Right ventricle myocardium inferior (tissue), 1 donor: ENCODE data around the gene LRRC66. TPM values are rescaled to one million over a fixed set of nuclear protein-coding genes. Genes with fewer than 3 reads are reported as not detected.

Experiments used
- ATAC-seq: fragments of 200-7000 bp; cut with Tn5 transposase; one replicate; pipeline ENCODE4 v1.9.1; 2020; ENCODE audit warnings: mild to moderate bottlenecking, moderate library complexity
- DNase-seq: peaks from one replicate; pipeline ENCODE4 v3.0.0; 2021; ENCODE audit errors: missing footprints
- intact Hi-C: fragments of 100-400 bp; cut with DNase I; formaldehyde crosslinking; loops from one replicate; pipeline ENCODE4 v1.11.0; 2022
- total RNA-seq: library from RNA; stranded (reverse); fragmentation: NEBNext Ultra II Directional; extraction: Animal tissue kit (Norgen Biotek cat#: 25700); gene quantifications from one replicate; pipeline ENCODE4 v1.2.1, GENCODE V29; 2021
- donor health status: DM: no; HTN: yes; CAD: no; lungs with severe emphysema.

The LRRC66 gene
- total RNA-seq, 1 donor from 2014 or later, result 0.32 TPM

DNA sequence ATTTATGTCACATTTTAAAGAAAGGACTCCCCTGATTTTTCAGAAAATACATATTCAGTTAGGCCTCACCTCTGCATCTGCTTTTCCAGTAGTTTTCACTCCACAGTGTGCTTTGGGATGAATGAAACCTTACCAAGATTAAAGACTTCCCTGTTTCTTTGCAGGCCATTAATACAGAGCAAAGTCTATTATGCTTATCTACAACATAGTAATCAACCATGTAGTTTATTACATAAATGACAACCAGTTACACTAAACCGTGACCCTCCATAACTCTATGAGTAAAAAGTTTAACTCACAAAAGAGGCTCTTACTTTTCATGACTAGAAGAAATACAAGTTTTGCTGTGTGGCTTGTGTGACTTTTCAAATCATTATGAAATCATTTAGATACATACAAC is 2.3 kb downstream of the LRRC66 start:
- ATAC-seq (no peak), DNase-seq (no peak)
- intact Hi-C loops, result no loop called here

DNA sequence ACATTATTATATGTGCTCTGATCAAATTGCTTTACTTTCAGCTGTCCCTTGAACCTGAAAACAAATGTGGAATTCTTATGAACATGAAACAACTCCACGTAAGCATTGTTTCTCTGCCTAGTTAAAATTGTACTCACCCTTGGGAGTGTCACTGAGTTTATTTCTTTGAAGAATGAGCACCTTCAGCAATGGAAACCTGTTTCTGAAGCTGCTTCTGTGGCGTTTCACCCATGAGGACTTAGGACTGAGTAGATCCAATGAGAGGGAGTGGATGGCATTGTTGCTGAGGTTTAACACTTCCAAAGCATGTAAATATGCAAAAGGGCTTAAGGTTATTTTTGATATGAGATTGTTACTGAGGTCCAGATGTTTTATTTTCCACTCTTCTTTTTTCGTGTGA is 3.2 kb downstream of the LRRC66 start:
- DNase-seq, result no peak
- no peak for ATAC-seq
- intact Hi-C loops, result no loop called here

DNA sequence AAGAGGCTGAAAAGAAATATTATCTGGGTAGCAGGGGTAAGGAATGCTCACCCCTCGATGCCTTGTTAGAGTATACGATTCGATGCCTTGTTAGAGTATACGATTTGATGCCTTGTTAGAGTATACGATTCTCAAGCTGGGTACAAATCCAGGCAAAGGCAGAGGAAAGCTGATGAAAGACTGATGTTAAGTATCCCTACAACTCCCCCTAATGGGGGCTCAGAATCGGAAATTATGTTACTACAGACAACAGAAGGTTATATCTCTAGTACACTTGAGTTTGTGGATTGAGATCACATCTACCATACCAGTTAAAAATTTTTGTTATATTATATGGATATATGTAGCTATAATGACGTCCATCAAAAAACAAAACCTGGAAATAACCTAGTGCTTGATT is 4.8 kb downstream of the LRRC66 start:
- no peak for ATAC-seq
- intact Hi-C loops, result no loop called here
- DNase-seq, result no peak

DNA sequence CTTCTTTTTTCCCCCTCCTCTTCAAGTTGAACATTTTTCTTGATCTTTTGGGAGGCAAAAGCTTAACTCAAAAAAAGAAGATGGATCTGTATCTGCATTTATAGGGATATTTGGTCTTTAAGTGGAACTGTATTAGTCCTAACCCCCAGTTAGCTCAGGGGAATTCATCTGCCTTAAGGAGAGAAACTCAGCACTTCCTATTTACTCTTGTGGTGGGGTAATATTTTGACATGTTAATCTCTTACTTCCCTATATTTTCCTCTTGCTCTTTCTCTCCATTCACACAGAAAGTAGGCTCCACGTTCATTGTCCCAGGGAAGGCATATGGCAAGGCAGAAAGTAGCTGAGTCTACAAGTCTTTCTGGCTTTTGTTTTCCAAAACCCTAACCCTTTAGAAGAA is 5.3 kb downstream of the LRRC66 start:
- intact Hi-C loops, result no loop called here
- no peak for ATAC-seq
- no peak for DNase-seq

DNA sequence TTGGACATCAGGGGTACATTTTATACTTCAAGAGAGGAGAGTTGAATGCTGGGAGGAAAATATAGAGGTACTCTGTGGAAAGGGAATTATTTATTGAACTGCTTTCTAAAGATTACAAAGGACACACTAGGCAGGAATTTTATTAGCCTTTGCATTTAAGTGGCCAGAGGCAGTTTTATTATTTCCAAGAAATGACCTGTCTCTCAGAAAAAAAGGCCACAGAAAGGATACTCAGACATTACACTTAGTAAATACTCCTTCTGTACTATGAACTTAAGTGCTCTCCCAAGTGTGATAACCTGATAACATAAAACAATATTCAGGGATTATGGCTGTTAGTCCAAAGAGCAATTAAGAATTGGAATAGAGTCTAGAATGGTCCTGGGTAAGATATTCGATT is 7.5 kb downstream of the LRRC66 start:
- DNase-seq (no peak), ATAC-seq (no peak)
- intact Hi-C loops, result no loop called here

DNA sequence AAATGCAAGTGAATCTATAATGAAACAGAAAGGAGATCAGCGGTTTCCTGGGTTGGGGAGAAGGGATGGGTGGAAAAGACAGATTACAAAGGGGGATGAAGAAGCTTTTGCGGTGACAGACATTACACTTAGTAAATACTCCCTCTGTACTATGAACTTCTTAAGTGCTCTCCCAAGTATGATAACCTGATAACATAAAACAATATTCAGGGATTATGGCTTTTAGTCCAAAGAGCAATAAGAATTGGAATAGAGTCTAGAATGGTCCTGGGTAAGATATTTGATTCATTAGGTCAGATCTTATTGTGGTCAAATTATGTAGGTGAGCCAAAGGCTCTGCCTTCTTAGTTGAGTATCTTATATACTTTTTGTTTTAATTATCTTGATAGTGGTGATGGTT is 9.2 kb downstream of the LRRC66 start:
- intact Hi-C loops, result no loop called here
- ATAC-seq (no peak), DNase-seq (no peak)

DNA sequence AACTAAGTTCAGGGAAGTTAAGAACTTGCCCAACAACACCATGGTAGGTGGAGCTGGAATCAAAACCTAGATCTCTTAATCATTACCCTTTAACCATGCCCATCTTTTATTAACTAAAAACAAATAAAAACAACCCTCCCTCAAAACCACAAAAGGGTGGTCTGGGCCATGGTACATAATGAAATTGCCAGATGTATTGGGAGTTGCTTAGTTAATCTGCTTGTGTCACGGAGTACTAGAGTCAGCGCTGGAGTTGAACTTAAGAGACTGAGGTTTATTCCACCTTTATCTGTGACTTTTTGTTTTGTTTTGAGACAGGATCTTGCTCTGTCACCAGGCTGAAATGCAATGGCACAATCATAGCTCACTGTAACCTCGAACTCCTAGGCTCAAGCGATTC is 13.3 kb downstream of the LRRC66 start:
- no peak for DNase-seq
- intact Hi-C loops, result no loop called here
- no peak for ATAC-seq

DNA sequence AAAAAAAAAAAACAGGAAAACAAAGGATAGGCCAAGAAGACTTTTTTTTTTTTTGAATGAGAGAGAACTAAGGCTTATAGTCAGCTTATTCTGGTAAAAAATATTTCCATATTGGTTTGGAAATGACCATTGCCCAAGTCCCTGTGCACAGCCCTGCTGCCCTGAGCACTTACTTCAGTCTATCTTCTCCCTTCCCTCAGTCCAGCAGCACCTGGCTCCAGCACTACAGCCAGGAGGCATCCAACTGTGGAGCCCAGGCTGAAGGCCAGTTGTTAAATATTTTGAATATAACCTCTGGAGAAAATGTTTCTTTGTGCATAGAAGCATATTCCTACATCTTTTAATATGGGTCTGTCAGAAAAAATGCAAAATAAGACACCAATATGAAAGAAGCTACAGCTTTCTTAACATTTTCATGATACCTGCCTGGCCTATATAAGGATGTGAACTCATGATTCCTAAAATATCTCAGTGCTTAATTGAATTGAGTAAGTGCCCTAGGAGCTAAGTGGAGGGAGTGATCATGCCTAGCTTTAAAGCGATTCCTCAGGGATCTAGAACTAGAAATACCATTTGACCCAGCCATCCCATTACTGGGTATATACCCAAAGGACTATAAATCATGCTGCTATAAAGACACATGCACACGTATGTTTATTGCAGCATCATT is 14.4 kb downstream of the LRRC66 start:
- DNase-seq, result no peak
- intact Hi-C loops, result no loop called here
- no peak for ATAC-seq

DNA sequence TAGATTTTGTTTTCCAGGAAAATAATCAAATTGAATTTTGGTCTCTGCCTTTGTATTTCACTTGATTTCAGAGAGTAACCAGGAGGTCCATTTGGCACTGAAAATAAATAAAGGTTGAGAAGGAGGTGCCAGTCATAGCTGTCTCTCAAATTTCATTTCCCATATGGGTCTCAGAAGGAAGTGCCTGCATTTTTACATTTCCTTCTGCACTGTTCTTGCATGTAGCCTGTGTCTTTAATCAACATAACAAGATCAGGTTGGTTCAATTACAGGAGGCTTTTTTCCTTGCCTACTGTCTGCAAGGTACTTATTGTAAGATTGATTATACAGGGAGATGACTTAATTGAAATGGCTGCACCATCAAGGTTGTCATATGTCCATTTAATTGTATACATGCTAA is 15.7 kb downstream of the LRRC66 start:
- intact Hi-C loops, result no loop called here
- ATAC-seq (no peak), DNase-seq (no peak)

DNA sequence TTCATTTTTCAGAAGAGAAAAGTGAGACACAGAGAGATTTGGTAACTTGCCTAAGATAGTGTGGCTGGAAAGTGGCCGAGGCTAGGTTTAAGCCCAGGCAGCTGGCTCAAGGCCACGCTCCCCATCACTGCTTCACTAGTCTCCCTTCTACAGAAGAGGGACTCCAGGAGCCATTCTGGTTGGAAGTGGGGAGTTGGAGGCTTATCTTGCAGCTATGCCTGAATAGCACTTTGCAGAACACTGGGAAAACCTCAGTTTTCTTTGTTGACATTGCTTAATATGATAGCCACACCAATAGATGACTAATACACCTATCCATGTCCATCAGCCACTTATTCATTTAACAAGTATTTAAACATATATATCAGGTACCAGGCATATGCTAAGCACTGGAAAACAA is 18.5 kb downstream of the LRRC66 start:
- no peak for DNase-seq
- ATAC-seq, result no peak
- intact Hi-C loops, result no loop called here

DNA sequence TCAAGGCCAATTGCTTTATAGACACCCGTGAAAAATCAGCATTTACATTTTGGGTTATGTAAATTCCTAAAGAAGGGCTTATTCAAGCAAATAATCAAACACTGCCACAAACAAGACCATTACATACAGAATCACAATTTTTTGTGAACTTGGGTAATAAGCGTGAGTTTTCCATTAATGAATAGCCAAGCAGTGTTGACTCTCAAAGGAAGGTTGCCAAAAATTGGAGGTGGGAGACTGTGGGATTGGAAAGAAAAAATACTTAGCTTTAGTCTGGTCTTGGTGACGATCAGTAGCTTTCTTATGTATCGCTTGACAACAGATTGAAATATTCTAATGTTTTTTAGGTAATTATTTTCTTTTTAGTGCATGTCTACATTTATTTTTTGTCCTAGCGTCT is 20.9 kb downstream of the LRRC66 start:
- no peak for DNase-seq
- no peak for ATAC-seq
- intact Hi-C loops, result no loop called here

DNA sequence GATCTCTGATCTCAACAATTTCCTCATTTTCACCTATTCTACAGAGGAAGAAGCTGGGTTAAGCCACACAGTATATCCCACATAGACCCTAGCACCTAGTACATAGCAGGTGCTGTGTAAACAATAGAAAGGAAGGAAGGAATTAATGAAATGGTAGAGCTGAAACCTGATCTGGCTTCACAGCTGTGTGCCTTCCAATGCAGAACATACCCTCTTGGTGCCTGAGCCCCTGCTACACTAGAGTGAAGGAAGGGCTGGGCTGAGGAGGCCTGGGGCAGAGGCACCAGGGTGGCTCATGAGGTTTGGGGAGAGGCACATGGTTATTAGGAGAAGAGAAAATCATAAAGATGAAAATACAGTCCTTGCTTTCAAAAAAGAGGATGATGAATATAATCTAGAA is 21.3 kb downstream of the LRRC66 start:
- DNase-seq (no peak), ATAC-seq (no peak)
- intact Hi-C loops, result no loop called here

DNA sequence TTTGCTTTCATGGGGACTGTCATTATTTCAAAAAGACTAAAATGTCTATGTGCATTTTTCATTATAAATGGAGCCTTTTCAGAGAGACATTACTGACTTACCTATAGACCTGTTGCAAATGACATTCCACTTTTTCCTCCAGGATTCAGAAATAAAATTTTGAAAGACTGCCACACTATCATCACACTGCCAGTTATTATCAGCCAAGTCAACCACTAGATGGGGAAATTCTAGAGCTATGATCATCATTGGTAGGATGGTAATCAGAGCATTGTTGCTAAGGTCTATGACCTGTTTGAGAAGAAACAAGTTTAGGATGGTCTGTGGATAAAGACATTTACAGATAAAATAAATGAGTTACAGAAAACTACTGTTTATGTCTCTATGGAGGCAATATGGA is 22.5 kb downstream of the LRRC66 start:
- intact Hi-C loops, result no loop called here
- ATAC-seq (no peak), DNase-seq (no peak)

DNA sequence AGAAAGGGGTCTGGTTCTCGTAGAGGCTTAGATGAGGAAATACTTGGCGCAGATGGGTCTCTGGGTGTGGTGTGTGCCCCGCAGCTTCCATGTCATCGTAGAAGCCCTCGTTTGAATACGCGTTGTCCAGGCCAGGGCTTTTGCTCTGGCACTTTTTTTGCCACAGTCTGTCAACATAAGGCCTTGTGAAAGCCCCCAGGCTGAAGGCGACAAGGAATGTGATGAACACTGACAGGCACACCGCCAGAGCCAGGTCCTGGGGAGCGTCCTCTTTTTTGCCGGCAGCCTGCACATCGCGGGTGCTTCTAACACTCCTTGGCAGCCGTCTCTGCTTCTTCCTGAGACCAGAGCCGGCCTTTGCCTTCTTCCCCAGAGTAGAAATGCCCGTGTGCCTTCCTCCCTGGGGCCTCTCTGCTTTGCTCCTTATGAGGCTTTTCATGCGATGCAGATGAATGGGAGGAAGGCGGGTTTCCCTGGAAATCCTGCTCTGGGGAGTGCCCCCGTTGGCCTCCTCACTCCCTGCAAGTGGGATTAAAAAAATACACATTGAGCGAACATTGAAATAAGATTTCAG is 24.4 kb downstream of the LRRC66 start:
- DNase-seq, result peak; percentile 44
- intact Hi-C loops, result no loop called here
- ATAC-seq, result no peak

DNA sequence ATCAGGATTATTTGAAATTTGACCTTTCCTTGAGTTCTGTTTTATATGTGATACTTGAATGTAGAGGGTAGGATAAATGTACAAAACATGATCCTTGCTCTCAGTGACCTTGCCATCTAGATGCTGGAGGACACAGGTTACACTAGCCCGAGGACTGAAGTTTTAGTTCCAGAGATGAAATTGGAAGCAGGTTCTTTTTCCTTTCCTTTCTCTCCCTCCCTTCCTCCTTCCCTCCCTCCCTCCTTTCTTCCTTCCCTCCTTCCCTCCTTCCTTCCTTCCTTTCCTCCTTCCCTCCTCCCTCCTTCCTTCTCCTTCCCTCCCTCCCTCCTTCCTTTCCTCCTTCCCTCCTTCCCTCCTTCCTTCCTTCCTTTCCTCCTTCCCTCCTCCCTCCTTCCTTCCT is 54.3 kb downstream of the LRRC66 start:
- intact Hi-C loops, result no loop called here
- ATAC-seq (no peak), DNase-seq (no peak)

DNA sequence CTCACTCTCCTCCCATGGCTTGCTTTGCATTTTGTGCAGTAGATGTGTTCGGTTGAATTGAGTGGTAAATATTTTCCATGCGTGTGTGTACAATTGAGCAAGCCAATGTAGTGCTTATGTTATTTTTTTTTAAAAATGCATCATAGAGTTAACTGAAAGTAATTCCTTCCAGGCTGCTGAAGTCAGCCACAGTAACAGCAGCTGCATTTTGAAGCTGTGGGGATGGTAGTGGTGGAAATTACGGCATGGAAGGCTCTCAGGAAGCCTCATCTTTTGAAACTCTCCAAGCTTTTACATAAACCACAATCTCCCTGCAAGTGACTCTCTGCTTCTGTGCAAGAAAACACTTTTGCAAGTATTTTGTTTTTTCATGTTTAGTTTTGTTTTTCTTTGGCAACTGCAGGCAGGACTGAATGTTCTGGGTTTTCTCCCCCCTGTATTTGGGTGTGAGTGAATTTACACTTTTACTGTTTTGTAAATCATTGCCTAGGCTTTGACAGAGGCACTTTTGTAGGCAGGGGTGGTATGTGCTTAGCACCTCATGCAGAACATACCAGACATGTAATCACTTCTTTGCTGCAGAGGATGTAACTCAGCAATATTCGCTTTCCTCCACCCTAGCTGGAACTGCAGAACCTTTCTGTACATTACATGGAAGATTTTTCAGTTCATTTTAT is 56.2 kb downstream of the LRRC66 start:
- DNase-seq (no peak), ATAC-seq (no peak)
- intact Hi-C loops, result no loop called here

DNA sequence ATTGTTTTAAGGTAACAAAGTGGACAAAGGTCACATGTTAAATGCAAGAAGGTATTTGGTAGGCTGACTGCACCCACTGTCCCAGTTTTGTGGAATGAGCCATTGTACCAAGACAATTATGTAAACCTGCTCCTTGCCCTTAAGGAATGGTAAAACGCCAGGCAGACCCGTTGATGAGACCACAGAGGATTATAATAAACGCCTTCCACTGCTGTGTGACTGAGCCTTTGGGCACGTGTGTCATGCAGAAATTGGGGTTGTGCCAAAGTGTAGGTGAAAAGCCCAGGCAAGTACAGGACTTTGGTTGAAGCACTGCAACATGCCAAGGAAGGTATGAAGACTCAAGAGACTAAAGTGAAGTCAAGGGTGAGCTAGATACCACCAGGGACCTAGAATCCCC is 59.7 kb downstream of the LRRC66 start:
- ATAC-seq (no peak), DNase-seq (no peak)
- intact Hi-C loops, result no loop called here

DNA sequence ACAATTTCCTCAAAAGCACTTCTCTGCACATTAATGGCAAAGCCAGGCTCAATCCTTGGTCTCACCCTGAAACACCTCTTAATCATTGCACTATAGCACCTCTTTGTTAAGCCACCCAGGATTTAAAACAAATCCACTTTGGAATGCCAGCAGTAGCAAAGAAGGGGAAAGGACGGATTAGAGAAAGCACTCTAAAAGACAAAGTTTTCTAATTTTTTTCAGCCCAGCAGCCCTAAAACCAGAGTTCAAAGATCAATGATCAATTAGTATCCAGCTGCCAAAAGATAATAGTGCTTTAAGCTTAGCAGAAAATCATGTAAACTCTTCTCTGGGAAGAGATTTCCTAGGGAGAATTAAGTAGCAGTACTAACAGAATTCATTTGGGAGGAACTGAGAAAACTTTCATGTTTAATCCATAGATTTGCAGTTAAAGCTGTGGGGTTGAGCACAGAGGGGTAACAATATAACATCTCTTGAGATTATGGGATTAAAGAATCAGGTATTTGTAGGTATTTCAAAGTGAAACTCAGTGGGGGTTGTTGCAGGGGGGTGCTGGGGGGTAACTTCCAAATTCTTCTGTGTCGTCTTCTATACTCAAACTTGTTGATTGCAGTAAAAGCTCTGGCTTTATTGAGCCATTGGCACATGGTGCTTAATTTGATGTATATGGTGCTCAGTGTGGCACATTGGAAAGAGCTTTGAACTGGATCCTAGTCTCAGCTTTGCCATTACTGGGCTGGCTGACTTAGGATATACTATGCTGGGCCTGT is 61.8 kb downstream of the LRRC66 start:
- ATAC-seq (no peak), DNase-seq (no peak)
- intact Hi-C loops, result no loop called here
